SK-N-SH treated with all-trans-retinoic acid at 6 μM for 48 hours (cell line): Measurements from ENCODE around the gene RASL12.

Source experiments
- ATAC-seq: fragments of 200-7000 bp; cut with Tn5 transposase; 3 replicates; pipeline ENCODE4 v1.9.1; 2020; ENCODE audit warnings: mild to moderate bottlenecking, moderate library complexity
- ARNTL ChIP-seq: fragments of 450-650 bp; formaldehyde crosslinking; IDR thresholded peaks from 2 replicates; pipeline ENCODE4 v1.5.0; 2020; ENCODE audit warnings: low read depth, mild to moderate bottlenecking, moderate library complexity, borderline replicate concordance
- BACH2 ChIP-seq: fragments of 250-450 bp; sonication (Bioruptor Pico); IDR thresholded peaks from 2 replicates; pipeline ENCODE4 v1.9.0; 2021; ENCODE audit warnings: mild to moderate bottlenecking, borderline replicate concordance
- CREB5 ChIP-seq: fragments of 250-450 bp; sonication (Bioruptor Pico); IDR thresholded peaks from 2 replicates; pipeline ENCODE4 v1.5.1; 2020; ENCODE audit warnings: low read depth, mild to moderate bottlenecking, moderate library complexity
- CSDC2 ChIP-seq: fragments of 250-450 bp; sonication (Bioruptor Pico); IDR thresholded peaks from 2 replicates; pipeline ENCODE4 v1.5.0; 2020; ENCODE audit warnings: mild to moderate bottlenecking, moderate library complexity
- ESRRG ChIP-seq: fragments of 250-450 bp; sonication (Bioruptor Pico); IDR thresholded peaks from 2 replicates; pipeline ENCODE4 v1.6.1; 2021; ENCODE audit warnings: mild to moderate bottlenecking
- GLIS3 ChIP-seq: fragments of 250-450 bp; sonication (Bioruptor Pico); IDR thresholded peaks from 2 replicates; pipeline ENCODE4 v1.5.0; 2020; ENCODE audit warnings: mild to moderate bottlenecking, moderate library complexity
- PATZ1 ChIP-seq: fragments of 250-450 bp; sonication (Bioruptor Pico); IDR thresholded peaks from 2 replicates; pipeline ENCODE4 v1.8.0; 2020; ENCODE audit warnings: mild to moderate bottlenecking, moderate library complexity, borderline replicate concordance
- POU6F1 ChIP-seq: fragments of 250-450 bp; sonication (Bioruptor Pico); IDR thresholded peaks from 2 replicates; pipeline ENCODE4 v1.8.0; 2021; ENCODE audit warnings: low read depth, mild to moderate bottlenecking, moderate library complexity, borderline replicate concordance
- PPARA ChIP-seq: fragments of 250-450 bp; sonication (Bioruptor Pico); IDR thresholded peaks from 2 replicates; pipeline ENCODE4 v1.5.0; 2020; ENCODE audit warnings: mild to moderate bottlenecking, borderline replicate concordance
- SNAI2 ChIP-seq: fragments of 250-450 bp; sonication (Bioruptor Pico); IDR thresholded peaks from 2 replicates; pipeline ENCODE4 v1.5.0; 2020; ENCODE audit warnings: mild to moderate bottlenecking, moderate library complexity
- TCF4 ChIP-seq: fragments of 250-450 bp; sonication (Bioruptor Pico); IDR thresholded peaks from 2 replicates; pipeline ENCODE4 v1.8.0; 2021; ENCODE audit warnings: mild to moderate bottlenecking, moderate library complexity, borderline replicate concordance
- TOX ChIP-seq: fragments of 250-450 bp; sonication (Bioruptor Pico); IDR thresholded peaks from 2 replicates; pipeline ENCODE4 v1.8.0; 2021; ENCODE audit warnings: mild to moderate bottlenecking, moderate library complexity, borderline replicate concordance
- TSHZ2 ChIP-seq: fragments of 250-450 bp; sonication (Bioruptor Pico); IDR thresholded peaks from 2 replicates; pipeline ENCODE4 v1.5.0; 2020; ENCODE audit warnings: mild to moderate bottlenecking, moderate library complexity
- ZC3H10 ChIP-seq: fragments of 250-450 bp; sonication (Bioruptor Pico); IDR thresholded peaks from 2 replicates; pipeline ENCODE4 v1.5.1; 2021; ENCODE audit warnings: mild to moderate bottlenecking, moderate library complexity
- ZFP3 ChIP-seq: fragments of 250-450 bp; sonication (Bioruptor Pico); IDR thresholded peaks from 2 replicates; pipeline ENCODE4 v1.5.0; 2020; ENCODE audit warnings: mild to moderate bottlenecking, moderate library complexity
- ZFP30 ChIP-seq: fragments of 450-650 bp; formaldehyde crosslinking; IDR thresholded peaks from 2 replicates; pipeline ENCODE4 v1.5.0; 2022; ENCODE audit warnings: mild to moderate bottlenecking, moderate library complexity
- ZNF565 ChIP-seq: fragments of 450-650 bp; formaldehyde crosslinking; conservative IDR thresholded peaks from 2 replicates; pipeline ENCODE4 v1.5.0; 2020; ENCODE audit warnings: low read depth, mild to moderate bottlenecking, moderate library complexity
- ZNF70 ChIP-seq: fragments of 450-650 bp; formaldehyde crosslinking; IDR thresholded peaks from 2 replicates; pipeline ENCODE4 v1.5.0; 2020; ENCODE audit warnings: mild to moderate bottlenecking, moderate library complexity
- ZNF8 ChIP-seq: fragments of 450-650 bp; formaldehyde crosslinking; IDR thresholded peaks from 2 replicates; pipeline ENCODE4 v1.5.0; 2020; ENCODE audit warnings: mild to moderate bottlenecking, moderate library complexity

The RASL12 gene

GRCh38 chr15:65072617-65073016 is 4.8 kb upstream of the RASL12 start:
- no peak for ATAC-seq
- no peak for TF ChIP-seq ESRRG (CRISPR knock-in tag)
- no peak for TF ChIP-seq ZFP3
- no peak for TF ChIP-seq PPARA (CRISPR knock-in tag)
- TF ChIP-seq CSDC2 = no peak
- no peak for TF ChIP-seq ZFP30 (CRISPR knock-in tag)
- TF ChIP-seq TOX (CRISPR knock-in tag) = no peak
- no peak for TF ChIP-seq SNAI2 (CRISPR knock-in tag)
- TF ChIP-seq GLIS3 = no peak
- no peak for TF ChIP-seq PATZ1 (CRISPR knock-in tag)
- no peak for TF ChIP-seq ZNF565 (CRISPR knock-in tag)
- no peak for TF ChIP-seq ZNF8 (CRISPR knock-in tag)
- TF ChIP-seq, all 23 proteins: peak for 0

- TF ChIP-seq ZC3H10 (no peak), BACH2 (CRISPR knock-in tag) (no peak)
- TF ChIP-seq, all 23 proteins: peak for 0
- no peak for ATAC-seq
Observed at GRCh38 chr15:65072027-65072426, 4.2 kb upstream of the RASL12 start.

- no peak for TF ChIP-seq ESRRG (CRISPR knock-in tag)
- TF ChIP-seq ZNF8 (CRISPR knock-in tag) = no peak
- TF ChIP-seq ZFP3 = no peak
- no peak for TF ChIP-seq TSHZ2 (CRISPR knock-in tag)
- TF ChIP-seq CREB5 (CRISPR knock-in tag) = no peak
- TF ChIP-seq ZFP30 (CRISPR knock-in tag) = no peak
- no peak for TF ChIP-seq ARNTL (CRISPR knock-in tag)
- no peak for TF ChIP-seq POU6F1 (CRISPR knock-in tag)
- no peak for TF ChIP-seq BACH2 (CRISPR knock-in tag)
- TF ChIP-seq TCF4 = no peak
- no peak for TF ChIP-seq PATZ1 (CRISPR knock-in tag)
- no peak for TF ChIP-seq ZNF565 (CRISPR knock-in tag)
- no peak for TF ChIP-seq TOX (CRISPR knock-in tag)
- TF ChIP-seq ZNF70 (CRISPR knock-in tag) = no peak
- no peak for TF ChIP-seq CSDC2
- TF ChIP-seq SNAI2 (CRISPR knock-in tag) = no peak
- TF ChIP-seq, all 23 proteins: peak for 0
- peak; percentile 35; the same call in 2 of the 3 replicates for ATAC-seq
Observed at GRCh38 chr15:65071381-65071811, 3.6 kb upstream of the RASL12 start.
